Activated T-cell treated with anti-CD3 and anti-CD28 coated beads for 48 hours (primary cell): ENCODE data around the gene QRSL1.
"Not testable (repeated sequence)": the region's sequence is repeated elsewhere in the genome, so short reads cannot be mapped to it uniquely, and the experiment has no call there.

ENCODE experiments used
- DNase-seq: peaks from one replicate; pipeline ENCODE4 v3.0.0-alpha.2; 2020; ENCODE audit warnings: low read depth

Gene QRSL1, protein sequence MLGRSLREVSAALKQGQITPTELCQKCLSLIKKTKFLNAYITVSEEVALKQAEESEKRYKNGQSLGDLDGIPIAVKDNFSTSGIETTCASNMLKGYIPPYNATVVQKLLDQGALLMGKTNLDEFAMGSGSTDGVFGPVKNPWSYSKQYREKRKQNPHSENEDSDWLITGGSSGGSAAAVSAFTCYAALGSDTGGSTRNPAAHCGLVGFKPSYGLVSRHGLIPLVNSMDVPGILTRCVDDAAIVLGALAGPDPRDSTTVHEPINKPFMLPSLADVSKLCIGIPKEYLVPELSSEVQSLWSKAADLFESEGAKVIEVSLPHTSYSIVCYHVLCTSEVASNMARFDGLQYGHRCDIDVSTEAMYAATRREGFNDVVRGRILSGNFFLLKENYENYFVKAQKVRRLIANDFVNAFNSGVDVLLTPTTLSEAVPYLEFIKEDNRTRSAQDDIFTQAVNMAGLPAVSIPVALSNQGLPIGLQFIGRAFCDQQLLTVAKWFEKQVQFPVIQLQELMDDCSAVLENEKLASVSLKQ

DNA sequence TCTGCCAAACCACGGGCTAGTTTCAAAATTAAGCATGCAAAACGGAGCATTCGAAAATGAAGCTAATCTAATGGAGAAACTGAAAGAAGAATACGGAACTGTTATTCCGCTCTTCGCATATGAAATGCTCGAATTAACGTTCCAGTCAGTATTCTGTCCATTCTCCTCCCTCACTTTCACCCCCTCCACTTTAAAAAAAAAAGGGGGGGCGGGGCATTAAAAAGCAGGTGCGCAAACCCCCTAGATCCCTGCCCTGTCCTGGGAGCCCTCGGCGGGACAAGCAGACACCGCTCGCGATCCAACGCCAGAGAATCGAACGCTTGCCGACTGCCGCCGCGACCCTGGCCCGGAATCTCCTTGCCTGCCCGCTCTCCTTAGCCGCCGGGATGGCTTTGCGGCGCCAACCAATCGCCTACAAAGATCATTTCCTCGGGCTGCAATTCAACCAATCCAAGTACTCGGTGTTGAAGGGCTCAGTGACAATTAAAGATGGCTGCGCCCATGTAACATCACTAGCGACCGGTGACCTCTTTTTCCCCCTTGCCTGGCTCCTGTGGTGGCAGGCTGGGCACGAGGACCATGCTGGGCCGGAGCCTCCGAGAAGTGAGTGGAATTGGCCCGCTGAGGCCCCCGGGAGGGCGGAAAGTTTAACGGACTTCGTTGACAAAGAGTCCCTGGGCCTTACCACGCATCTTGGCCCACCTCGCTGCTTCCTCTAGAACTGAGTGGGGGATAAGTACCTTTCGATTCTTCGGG, at the start of gene QRSL1, which contains the start of gene RTN4IP1:
QRSL1 (plus strand) TSS at position 476 of the 756 bp plus-strand sequence; CDS start at position 580, 104 bp downstream.
RTN4IP1 (minus strand) TSS at position 396 of the 756 bp plus-strand sequence. CDS start 477 bp downstream, outside the sequence.
- DNase-seq: peak; percentile 78

DNA sequence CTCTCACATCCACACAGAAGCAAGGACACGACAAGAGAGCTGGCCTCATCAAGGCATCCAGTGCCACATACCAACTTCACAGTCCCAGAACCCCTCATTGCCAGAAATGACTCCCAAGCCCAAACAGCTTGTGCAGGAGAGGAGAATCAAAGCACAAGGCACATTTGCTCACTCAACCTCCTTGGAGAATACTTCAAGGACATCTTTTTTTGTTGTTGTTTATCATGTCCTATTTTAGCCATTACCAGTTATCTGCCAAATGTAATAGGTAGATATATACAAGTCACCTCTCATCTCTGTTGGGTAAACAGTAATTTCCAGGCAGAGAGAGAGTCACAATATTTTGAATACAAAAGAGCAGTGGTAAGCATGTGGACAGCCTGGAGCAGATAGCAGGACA, 47.9 kb upstream of the QRSL1 start:
- no peak for DNase-seq

DNA sequence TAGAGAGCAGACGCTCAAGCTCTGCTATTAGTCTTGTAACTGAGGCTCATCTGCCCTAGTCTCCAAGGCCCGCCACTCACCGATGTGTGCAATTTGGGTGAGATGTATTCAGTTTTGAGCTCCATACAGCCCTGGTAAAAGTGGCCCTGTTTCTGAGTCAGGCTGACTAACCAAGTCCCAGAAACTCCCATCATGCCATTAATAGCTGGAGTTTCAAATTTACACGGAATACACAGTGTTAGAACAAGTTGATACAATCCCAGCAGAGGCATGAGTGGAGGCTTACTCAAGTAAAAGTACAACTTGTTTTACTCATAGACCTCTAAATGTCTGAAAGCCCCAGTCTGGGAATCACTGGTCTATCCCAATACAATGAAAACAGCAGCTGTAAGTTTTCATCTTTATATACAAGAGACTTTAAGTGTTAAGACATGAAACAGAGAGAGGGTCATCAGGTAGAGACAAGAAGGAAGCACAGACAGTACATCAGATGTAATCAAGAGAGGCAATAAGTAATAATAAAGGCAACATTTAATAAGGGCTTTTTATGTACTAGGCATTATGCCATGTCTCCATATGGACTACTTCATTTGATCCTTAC, 42.5 kb upstream of the QRSL1 start:
- no peak for DNase-seq

DNA sequence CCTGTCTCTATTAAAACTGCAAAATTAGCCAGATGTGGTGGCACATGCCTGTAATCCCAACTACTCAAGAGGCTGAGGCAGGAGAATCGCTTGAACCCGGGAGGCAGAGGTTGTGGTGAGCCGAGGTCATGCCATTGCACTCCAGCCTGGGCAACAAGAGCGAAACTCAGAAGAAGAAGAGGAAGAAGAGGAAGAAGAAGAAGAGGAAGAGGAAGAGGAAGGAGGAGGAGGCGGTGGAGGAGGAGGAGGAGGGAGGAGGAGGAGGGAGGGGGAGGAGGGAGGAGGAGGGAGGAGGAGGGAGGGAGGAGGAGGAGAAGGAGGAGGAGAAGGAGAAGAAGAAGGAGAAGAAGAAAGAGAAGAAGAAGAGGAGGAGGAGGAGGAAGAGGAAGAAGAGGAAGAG, 40.4 kb upstream of the QRSL1 start:
- not testable (repeated sequence) for DNase-seq

DNA sequence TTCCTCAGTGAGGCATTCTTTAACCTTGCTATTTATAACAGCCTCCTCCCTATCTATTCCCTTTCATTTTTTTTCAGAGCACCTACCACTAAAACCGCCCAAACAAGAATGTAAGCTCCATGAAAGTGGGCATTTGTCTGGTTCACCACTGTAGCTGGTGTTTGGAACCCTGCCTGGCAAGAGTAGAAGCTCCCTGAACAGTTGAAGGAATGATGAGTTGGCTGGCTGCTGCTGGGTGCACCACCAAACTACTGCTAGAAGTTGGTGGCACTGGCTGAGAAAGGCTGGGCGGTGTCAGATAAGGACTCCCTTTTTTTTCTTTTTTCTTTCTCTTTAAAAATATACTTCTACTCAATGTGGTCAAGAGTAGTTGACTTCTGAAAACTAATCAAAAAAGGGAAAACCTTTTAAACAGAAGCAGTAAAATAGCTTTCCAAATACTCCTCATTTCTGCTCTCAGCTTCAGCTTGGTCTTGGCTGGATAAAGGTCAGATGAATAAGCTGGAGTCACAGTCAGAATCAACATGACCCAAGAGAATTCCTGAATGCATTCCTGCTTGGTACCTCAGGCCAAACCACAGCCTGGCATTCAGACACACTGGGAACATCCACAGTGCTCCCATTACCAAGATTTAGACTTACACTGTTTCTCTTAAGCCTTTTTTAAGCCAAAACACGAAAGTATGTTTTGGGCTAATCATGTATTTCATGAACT, 38.1 kb upstream of the QRSL1 start:
- no peak for DNase-seq

DNA sequence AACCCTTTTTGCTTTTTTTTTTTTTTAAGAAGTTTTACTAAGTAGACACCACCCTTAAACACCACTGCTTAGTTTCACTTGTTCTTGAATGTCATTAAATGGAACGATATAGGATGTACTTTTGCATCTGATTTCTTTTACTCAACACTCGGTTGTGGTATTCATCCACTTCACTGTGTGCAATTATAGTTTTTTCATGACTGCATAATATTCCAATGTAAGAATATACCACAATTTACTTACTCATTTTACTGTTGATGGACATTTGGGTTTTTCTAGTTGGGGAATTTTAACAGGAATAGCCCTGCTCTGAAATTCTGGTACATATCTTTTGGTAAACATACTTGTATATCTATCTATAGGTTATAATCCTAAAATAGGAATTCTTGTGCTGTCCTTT, 29.9 kb upstream of the QRSL1 start:
- DNase-seq: no peak

DNA sequence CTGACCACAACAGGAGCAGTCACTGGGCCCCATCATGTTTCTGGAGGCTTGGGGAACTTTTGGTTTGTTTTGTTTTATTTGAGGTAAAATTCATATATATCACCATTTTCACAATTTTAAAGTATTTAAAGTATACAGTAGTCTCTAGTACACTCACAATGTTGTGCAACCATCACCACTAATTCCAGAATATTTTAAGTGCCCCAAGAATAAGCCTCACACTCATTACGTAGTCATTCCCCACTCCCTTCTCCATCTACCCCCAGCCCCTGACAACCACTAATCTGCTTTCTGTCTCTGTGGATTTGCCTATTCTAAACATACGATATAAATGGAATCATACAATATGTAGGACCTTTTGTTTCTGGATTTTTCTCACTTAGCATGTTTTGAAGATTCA, 29.0 kb upstream of the QRSL1 start:
- DNase-seq: no peak

DNA sequence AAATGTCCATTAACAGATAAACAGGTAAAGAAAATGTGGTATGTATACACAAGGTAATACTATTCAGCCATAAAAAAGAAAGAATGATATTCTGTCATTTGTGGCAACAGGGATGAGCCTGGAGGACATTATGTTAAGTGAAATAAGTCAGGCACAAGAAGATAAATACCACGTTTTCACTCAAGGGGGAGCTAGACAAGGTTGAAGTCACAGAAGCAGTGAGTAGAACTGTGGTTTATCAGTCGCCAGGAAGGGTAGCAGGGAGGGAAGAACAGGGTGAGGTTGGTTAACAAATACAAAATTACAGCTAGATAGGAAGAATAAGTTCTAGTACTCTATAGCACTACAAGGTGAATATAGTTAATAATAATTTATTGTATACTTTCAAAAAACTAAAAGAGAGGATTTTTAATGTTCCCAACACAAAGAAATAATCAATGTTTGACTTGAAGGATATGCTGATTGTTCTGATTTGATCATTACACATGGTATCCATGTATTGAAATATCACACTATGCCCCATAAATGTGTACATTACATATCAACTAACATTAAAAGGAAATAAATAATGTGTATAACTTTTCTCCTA, 21.2 kb upstream of the QRSL1 start:
- DNase-seq: no peak

DNA sequence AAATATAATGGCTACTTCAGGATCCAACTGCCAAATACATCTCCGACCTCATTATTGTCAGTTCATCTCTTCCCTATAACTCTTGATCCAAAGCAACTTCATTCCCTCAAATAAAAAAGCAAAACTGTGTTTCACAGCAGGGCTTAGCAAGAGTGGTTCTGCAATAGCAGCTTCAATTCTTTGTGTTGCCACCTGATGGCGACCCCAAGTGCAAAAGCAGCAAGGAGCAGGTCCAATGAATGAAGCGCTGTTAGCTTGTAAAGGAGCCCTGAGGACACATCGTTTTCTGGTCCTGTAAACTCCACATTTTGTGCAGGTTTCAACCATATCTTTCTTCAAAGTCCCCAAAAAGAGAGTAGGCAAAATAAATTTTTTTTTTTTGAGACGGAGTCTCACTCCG, 19.7 kb upstream of the QRSL1 start:
- DNase-seq: no peak

DNA sequence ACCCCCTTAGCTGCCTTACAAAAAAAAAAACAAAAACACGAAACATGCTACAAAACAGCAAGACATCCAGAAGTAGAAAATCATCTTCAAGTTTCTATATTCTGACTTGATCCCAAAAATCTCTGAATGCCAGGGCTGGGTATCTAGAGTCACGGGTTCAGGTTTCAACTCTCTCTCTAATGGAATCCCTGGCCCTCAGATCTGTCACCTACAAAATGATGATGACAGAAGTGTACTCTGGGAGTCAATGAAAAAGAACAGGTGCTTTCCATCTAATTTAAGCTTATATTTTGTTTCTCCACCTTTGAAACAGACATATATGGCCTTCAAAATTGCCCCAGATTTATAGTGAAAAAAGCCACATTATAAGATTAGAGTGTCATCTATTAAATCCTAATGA, 18.3 kb upstream of the QRSL1 start:
- no peak for DNase-seq

DNA sequence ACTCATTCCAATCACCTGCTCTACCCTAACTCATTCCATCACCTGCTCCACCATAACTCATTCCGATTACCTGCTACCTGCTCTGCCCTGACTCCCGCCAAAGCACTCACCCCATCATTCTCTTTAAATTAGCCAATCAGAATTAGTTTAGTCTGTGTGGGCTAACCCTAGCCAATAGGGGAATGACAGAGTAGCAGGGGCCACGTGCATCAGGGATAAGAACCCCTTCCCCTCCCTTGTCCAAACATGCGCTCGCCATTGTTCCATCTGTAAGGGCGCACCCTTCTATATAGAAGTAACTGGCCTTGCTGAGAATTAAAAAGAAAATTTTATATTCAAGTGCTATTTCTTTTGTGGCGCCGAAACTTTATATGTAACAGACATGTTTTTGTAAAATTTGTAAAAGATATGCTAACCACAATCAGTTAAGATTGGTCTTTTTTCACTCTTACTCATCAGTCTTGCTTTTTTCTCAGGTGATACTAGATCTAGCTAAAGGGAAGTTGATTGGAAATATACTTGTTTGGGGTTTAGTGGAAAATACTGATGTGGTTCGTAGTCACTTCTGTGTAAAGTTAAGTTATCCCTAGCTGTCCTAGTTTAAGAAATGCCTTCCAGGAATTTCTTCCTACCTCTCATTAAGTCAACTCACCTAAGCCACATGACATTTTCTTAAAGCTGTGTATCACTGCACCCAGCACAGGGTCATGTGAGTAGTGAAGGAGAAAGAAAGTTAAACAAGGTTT, 16.5 kb upstream of the QRSL1 start:
- no peak for DNase-seq

DNA sequence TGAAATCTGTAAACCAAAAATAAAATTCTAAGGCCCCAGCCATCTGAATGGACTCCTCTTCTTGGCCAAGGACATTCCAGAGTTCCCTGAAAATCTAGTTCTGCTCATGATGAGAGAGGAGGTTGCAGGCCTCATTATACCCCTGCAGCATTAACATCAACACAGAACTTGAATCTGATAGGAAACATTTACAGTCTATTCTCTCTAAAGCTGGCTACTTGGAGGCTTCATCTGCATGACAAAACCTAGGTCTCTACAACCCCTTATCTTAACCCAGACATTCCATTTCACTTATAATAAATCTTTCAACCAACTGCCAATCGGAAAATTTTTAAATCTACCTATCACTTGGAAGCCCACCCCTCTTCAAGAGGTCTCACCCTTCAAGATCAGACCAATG, 15.8 kb upstream of the QRSL1 start:
- no peak for DNase-seq

DNA sequence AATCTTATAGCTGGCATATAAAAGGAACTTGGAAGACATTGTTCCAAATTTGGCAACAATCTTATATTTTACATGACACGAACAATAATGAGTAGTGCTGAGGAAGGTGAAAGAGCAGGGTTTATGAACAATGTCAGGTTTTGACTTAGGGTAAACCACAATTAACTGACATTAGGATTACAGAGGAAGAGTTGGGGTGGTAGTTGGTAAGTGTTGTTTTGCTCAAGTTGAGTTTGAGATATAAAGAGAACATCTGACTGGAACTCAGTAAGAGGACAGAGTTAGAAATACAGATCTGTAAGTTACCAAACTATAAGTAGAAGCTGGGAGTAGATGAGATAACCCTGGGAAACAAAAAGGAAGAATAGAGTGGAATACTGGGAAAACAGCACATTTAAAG, 15.2 kb upstream of the QRSL1 start:
- DNase-seq: no peak

DNA sequence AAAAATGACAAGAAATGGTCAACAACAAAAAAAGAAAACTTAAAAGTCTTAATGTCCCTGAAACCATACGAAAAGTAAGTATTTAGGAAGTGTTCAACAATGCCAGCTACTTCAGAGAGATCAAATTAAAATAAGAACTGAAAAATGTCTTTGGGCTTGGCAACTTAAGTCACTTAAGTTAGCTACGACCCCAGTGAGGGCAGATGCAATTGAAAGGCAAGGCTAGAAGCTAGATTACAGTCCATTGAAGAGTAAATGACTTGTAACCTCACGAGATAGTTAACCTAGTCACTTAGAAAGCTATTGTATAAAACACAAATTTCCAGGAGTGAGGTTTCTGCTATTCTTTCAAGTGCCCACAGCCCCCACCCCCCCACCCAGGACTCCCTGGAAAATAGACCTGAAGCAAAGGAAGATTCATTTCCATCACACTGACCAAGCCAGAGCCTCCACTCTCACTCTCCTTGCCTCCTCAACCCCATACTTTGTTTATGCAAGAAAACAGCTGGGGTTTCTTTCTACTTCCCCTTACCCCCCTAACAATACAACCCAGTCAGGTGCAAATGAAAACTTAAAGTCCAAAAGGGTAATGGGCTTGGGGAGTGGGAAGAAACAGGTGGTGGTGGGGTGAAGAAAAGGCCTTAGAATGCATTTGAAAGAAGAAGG, 14.7 kb upstream of the QRSL1 start:
- no peak for DNase-seq

DNA sequence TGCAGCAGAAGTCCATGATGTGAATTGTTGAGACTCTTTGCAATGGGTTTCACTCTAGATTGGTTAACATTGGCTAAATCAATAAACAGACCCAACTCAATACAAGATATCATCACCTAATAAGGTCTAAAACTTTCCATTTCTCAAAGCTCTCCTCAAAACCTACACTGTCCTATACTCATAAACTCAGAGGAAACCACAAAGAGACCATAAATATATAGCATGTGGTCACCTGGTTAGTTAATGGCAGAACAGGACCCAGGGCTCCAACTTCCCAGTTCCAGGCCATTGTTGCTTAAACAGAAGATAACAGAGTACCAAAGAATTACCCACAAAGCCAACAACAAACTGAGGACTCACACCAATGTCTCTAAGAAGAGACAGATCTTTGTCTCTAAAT, 12.1 kb upstream of the QRSL1 start:
- no peak for DNase-seq

DNA sequence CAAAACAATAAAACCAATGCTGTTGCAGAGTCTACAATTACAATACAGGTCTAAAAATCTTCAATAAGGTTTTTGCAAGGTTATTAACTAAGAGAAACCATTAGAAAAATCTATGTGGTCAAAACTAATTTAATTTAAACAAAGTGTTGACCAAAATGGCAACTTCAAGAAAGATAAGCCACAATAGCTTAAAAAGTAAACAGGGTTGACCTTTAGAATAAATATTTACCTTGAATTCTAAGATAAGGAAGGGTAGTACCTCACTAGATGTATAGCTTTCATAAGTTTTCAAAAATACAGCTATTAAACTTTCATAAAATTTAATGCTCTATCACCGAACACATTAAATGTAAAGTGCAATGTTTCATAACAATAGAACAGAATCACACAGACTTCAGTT, 11.5 kb upstream of the QRSL1 start:
- no peak for DNase-seq

DNA sequence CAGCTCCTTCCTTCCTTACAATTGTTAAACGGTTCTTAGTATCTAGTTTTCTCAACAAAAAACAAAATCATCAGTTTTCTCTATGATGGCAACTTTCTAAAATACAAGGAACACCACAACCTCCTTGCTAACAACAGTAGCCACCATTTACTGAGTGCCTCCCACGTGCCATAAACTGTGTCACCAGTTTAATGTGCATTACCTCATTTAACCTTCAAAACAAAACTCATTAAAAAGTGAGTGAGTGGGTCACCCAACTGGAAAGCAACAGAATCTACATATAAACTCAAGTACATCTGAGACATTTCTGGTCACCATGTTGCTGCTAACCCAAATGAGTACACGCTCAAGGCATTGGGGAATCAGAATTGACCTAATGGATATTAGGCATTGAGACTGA, 11.1 kb upstream of the QRSL1 start:
- no peak for DNase-seq

DNA sequence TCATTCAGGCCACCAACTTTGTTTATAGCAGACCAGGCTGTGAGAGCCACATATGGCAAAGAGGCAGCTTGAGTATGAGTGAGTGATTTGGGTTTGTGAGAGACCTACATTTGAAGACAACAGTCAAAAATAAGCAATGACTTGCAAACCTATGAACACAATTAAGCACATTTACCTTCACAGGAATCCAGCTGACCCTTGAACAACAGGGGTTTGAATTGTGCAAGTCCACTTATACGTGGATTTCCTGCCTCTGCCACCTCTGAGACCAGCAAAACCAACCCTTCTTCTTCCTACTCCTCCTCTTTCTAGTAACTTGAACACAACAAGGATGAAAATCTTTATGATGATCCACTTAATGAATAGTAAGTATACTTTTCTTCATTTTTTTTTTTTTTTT, 10.2 kb upstream of the QRSL1 start:
- no peak for DNase-seq

DNA sequence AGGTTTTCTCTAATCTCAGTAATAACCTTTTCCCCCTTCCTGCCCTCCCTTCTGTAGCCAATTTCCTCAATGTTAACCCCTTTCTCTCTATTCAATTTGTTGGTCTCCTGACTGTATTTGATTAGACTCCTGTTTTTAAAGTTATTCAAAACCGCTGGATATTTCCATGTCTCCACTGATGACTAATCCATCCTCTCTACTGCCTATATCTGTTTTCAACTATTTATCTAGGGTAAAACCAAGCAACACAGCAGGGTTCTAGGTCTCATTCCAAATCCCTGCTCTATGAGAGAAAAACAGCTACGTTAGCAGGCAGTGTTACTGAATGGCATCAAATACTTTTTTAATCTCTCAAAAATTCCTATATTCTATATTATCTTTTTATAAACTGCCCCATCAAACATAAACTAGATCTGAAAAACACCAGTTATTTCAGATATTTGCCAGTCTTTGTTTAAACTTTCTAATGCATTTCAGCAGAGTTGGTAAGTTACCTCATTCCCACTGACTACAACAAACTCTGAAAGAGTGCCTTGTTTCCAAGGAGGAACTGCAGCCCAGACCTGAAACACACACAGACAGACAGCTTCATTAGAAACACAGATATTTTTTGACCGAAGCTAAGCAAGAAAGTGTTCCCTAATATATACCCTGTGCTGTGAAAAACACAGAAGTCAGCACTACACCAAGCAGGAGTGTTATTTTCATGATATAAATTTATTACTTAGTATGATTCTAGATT, 8.3 kb upstream of the QRSL1 start:
- DNase-seq: no peak

DNA sequence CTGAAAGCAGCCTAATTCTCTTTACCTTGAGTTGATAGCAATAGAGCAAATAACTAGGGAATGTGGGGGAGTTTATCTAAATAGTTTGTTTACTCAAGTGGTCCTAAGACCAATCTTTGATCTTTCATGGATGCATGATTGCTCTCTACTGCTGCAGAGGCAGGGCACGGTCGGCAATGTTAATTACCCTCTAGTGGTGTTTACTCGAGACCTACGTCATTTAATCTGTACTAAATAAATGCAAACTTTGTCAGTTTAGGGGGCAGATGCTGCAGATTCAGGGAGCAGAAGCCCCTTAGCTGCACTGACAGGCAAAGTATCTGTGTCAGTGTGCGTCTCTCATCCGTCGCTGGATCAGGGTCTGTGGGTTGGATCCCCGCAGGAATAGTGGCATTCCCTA, 7.0 kb upstream of the QRSL1 start:
- DNase-seq: no peak
